Measurements from ENCODE around the gene NEAT1. TPM values are rescaled to one million over a fixed set of nuclear protein-coding genes. Genes with fewer than 3 reads are reported as not detected.

The NEAT1 gene
- total RNA-seq, 1 donor from 2014 or later: 1,255 TPM

GRCh38 chr11:65429068-65429681 is 6.6 kb downstream of the NEAT1 start:
- DNase-seq (ENCODE audit: low spot score): peak; percentile 57
- intact Hi-C loops (cut with DNase I): no loop called here
- peak; percentile 27 for ATAC-seq

DNA sequence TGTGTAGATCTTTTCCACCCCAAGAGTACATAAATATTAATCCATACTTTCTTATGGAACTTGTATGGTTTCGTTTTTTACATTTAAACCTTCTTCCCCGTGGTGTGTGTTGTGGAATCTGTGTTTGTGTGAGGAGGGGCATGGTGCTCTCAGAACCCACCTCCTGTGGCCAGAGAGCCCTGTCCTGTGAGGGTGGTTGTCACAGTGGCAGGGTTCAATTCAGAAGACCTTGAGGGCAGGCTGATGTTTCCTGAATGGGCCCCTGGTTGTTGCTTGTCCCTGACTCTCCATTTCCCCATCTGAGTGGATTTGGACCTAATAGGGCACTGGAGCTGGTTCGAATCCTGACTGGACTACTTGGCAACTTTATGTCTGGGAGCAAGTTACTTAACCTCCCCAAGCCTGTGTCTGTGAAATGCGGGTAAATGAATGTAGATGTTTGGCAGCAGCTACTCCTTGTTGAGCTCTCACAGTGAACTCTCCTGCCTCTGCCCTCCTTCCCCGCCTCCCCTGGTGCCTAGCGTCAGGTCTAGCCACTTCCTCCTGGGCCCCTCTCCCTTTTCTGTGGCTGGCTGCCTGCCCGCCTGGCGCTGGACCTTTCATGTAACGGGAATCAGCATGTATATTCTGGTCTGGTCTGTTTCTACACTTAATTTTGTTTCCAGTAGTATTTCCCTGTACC is 7.3 kb downstream of the NEAT1 start:
- peak; percentile 22 for ATAC-seq
- intact Hi-C loops (cut with DNase I): no loop called here
- DNase-seq (ENCODE audit: low spot score): peak; percentile 83

DNA sequence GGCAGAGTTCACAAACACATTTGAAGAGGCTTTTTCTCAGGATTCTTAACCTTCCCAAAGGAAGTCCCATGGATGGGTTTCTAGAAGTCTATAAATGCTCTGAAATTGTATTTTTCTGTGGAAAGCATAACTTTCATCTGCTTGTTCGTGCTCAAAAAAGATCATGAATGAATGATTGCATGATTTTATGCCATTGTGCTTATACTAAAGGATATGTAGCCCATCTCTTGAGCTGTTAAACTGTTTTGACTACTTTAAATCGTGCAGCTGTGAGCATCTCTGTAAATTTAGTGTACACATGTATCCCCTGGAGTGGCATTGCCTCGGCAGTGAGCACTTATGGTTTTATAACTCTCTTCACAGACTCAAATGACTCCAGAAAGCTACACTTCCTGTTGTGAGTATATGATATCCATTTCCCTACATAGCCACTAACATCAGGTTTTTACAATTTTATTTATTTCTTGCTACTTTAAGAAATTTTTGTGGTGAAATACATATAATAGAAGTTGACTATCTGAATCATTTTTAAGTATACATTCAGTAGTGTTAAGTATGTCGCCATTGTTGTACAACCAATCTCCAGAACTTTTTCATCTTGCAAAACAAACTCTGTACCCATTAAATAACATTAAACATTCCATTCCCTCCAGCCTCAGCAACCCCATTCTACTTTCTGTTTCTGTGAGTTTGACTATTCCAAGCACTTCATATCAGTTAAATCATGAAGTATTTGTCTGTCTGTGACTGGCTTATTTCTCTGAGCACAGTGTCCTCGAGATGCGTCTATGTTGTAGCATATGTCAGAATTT is 8.0 kb downstream of the NEAT1 start:
- intact Hi-C loops (cut with DNase I): no loop called here
- no peak for ATAC-seq
- DNase-seq (ENCODE audit: low spot score): no peak

DNA sequence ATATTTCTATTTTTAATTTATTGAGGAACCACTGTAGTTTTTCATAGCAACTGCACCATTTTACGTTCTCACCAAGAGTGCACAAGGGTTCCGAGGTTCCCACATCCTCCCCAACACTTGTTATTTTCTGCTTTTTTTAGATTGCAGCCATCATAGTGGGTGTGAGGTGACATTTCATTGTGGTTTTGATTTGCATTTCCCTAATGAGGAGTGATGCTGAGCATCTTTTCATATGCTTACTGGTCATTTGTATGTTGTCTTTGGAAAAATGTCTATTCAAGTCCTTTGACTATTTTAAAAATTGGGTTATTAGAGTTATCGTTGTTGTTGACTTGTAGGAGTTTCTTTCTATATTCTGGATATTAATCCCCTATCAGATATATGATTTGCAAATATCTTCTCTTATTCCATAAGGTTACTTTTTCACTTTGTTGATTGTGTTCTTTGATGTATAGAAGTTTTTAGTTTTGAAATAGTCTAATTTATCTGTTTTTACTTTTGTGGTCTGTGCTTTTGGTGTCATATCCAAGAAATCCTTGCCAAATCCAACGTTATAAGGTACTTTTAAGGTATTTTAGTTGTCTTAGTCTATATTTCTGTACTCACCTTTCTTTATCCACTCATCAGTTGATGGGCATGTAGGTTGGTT is 9.0 kb downstream of the NEAT1 start:
- intact Hi-C loops (cut with DNase I): no loop called here
- no peak for ATAC-seq
- DNase-seq (ENCODE audit: low spot score): no peak

GRCh38 chr11:65432100-65432650 is 9.6 kb downstream of the NEAT1 start:
- DNase-seq (ENCODE audit: low spot score) (no peak), ATAC-seq (no peak)
- intact Hi-C loops (cut with DNase I): no loop called here

DNA sequence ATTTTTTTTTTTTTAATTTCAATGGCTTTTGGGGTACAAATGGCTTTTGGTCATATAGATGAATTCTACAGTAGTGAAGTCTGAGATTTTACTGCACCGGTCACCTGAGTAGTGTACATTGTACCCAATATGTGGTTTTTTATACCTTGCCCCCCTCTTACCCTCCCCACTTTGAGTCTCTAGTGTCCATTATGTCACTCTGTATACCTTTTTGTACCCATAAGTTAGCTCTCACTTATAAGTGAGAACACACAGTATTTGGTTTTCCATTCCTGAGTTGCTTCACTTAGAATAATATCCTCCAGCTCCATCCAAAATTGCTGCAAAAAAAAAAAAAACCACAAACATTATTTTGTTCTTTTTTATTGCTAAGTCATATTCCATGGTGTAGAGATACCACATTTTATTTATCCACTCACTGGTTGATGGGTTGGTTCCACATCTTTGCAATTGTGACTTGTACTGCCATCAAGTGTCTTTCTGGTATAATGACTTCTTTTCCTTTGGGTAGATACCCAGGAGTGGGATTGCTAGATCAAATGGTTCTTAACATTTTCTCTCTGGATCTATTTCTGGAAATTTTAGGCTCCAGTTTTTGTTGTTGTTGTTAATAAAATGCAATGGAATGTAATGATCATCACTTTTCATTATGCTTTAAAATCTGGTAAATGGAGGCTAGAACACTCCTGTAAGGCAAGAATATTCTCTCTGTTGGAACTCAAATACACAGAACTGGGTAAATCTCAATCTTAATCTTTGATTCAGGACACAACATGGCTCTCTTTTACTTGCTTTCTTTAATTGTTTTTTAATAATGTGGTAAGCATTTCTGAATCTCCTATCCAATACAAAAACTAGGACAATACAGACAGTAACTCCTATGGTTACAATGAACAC is 10.3 kb downstream of the NEAT1 start:
- intact Hi-C loops (cut with DNase I): no loop called here
- ATAC-seq (no peak), DNase-seq (ENCODE audit: low spot score) (no peak)

GRCh38 chr11:65433657-65434056 is 11.1 kb downstream of the NEAT1 start:
- ATAC-seq (no peak), DNase-seq (ENCODE audit: low spot score) (peak; percentile 44)
- intact Hi-C loops (cut with DNase I): no loop called here

DNA sequence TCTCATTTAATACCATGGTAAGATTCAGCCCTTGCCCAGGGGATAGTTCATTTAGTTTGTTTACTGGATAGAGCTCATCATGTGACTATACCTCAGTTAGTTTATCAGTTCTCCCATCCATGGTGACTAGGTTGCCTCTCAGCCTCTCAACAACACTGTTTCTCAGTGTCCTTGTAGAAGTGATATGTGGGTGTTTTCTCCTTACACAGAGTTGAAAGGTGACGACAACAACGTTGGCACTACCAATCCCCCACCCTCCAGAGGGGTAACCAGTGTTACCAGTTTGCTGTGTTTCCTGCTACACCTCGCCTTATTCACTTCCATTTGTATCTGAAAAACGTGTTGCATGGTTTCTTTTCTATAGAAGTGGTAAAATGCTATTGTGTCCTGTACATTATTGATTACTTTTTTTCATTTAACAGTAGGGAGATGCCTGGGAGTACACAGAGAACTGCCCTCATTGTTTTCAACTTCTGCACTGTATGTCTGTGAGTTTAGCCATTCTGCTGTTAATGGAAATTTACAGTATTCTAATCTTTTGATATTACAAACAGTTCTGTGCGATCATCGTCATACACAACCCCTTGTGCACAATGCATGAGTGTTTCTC is 11.6 kb downstream of the NEAT1 start:
- DNase-seq (ENCODE audit: low spot score) (no peak), ATAC-seq (no peak)
- intact Hi-C loops (cut with DNase I): no loop called here

DNA sequence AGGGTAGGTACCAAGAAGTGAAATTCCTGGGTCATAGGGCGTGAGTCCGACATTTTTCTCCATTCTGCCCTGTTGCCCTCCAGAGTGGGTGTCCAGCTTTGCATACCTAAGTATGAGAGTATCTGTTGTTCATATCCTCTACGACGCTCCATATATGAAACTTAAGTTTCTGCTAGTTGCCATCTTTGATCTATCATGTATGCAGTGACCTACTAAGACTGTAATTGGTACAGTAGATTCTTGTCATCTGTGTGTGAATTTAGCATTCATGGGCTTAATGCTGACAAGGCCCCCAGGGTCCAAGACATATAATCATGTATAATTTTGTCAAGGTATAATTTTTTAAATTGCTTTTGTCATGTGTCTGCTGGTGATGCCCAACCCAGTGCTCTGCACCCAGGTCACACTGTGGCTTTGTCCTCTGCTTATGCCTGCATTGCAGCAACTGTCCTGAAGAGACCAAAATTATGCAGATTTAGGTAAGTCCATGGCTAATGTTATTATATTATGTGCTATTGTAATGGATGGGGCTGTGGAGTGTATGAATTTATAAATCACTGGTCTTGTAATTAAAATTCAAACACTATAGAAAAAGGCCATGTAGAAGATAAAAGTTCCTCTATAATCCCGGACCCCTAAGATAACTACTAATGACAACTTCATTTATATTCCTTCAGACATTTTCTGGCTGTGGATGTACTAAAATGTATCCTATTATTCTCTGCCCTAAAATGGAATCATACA is 12.2 kb downstream of the NEAT1 start:
- ATAC-seq (no peak), DNase-seq (ENCODE audit: low spot score) (no peak)
- intact Hi-C loops (cut with DNase I): no loop called here

- DNase-seq (ENCODE audit: low spot score) (peak; percentile 50), ATAC-seq (no peak)
- intact Hi-C loops (cut with DNase I): no loop called here
Observed at GRCh38 chr11:65435411-65435931, 12.9 kb downstream of the NEAT1 start.

DNA sequence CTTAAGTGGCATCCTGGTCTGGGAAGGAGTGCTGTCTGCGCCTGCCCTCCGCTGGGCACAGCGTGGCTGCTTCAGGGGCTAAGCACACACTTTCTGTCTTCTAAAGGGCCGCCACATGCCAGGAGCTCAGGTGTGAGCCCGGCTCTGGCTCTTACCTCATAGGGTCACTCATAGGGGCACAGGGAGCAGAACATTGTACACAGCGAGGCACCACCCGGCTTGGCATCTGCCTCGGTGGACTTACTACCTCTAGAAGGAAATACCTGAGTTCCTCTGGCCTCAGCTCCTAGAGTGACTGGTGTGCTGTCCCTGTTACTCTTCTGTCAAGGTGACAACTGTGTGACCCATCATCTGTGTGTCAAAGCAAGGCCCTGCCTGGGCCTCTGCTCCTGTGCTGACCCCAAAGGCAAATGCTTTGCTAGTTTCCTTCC is 13.4 kb downstream of the NEAT1 start:
- intact Hi-C loops (cut with DNase I): no loop called here
- DNase-seq (ENCODE audit: low spot score) (peak; percentile 55), ATAC-seq (peak; percentile 13)

DNA sequence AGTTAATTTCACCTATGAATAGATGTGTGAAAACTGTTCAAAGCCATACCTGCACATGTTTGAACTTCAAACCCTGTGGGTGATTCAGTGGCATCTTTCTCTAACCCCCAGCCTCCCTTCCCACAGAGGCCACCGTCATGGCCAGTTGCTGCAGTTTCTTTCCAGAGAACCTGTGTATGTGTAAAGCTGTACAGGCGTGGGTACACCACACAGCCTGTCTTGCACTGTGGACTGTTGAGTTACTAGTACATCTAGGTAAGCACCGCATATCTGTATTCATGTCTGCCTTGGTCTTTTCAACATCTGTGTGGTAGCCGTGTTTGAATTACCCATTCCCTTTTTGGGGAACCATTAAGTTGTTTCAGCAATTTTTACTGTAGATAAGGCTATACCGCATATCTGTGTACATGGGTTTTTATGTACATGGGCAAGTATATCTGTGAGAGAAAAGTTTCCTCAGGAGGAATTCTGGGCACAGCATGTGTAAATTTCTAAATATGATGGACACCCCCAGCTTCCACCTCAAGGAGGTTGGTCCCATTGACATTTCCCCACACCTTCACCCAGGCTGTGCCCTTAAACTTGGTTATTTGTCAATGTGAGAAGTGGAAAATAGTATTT is 13.9 kb downstream of the NEAT1 start:
- intact Hi-C loops (cut with DNase I): no loop called here
- peak; percentile 58 for DNase-seq (ENCODE audit: low spot score)
- peak; percentile 1 for ATAC-seq

- ATAC-seq (no peak), DNase-seq (ENCODE audit: low spot score) (peak; percentile 49)
- intact Hi-C loops (cut with DNase I): no loop called here
Observed at GRCh38 chr11:65437436-65438227, 15.0 kb downstream of the NEAT1 start.

DNA sequence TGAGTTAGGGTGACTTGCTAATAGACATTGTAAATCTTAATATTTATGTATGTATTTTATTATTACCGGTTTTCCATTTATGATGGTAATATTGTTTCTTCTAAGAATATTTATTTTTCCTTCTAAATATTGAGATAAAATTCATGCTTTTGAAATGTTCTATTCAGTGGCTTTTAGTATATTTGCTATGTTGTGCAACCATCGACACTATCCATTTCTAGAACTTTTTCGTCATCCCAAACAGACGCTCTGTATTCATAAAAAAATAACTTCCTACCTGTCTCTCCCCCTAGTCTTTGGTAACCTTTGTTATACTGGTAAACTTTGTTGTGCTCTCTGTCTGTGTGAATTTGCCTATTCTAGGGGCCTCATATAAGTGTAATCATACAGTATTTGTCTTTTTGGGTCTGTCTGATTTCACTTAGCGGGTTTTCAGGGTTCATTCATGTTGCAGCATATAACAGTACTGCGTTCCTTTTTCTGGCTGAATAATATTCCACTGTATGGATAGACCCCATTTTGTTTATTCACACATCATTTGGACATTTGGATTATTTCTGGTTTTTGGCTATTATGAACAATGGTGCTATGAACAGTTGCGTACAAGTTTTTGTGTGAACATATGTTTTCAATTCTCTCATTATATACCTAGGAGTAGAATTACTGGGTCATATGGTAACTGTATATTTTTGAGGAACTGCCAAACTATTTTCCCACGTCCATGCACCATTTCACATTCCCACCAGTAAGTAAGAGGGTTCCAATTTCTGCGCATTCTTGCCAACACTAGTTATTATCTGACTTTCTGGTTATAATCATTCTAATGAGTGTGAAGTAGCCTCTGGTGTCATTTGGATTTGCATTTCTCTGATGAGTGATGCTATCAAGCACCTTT is 15.9 kb downstream of the NEAT1 start:
- DNase-seq (ENCODE audit: low spot score) (no peak), ATAC-seq (no peak)
- intact Hi-C loops (cut with DNase I): no loop called here
